ENCODE data around the gene ATP11A.

The ATP11A gene

GRCh38 chr13:112820318-112820717 is 130.5 kb downstream of the ATP11A start:
- Histone ChIP-seq H3K27ac (ENCODE audit: low read depth, low read length) (no peak overlapping the region), H3K4me1 (ENCODE audit: control insufficient read depth, insufficient read depth, low read length) (no peaks in the 10 kb centered on the region), H3K4me3 (ENCODE audit: low read depth, low read length) (no peak overlapping the region), H3K9ac (ENCODE audit: low read depth, low read length) (no peak overlapping the region), H3K27me3 (ENCODE audit: control insufficient read depth, insufficient read depth, low read length) (no peaks in the 10 kb centered on the region), H3K9me3 (ENCODE audit: control insufficient read depth, insufficient read depth, low read length) (peaks cover 11% of the 10 kb centered on the region), H3K36me3 (ENCODE audit: control insufficient read depth, insufficient read depth, low read length) (peaks cover 89% of the 10 kb centered on the region)

DNA sequence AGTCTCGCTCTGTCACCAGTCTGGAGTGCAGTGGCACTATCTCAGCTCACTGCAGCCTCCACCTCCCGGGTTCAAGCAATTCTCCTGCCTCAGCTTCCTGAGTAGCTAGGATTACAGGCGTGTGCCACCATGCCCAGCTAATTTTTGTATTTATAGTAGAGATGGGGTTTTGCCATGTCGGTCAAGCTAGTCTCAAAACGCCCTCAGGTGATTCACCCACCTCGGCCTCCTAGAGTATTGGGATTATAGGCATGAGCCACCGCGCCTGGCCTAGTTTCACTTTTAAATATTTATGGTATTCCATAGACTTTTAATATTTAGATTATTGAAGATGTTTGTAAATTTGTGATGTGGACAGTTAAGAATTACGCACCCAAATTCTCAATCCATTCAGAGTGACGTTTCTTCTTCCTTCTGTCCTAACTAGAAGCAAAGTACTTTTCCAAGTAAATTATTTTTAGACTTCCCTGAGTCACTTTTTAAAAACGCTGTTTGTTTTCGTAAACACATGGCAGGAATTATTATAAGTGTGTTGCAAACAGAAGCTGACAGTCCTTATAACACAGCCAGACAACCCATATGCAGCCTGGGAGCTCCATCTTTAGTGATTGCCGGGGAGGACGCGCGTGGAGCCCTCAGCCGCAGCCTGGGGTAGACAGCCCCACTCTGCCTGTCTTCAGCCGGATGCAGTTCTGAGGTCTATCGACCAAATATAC is 131.7 kb downstream of the ATP11A start:
- Histone ChIP-seq H3K27ac (ENCODE audit: low read depth, low read length) (no peak overlapping the region), H3K27me3 (ENCODE audit: control insufficient read depth, insufficient read depth, low read length) (no peaks in the 10 kb centered on the region), H3K36me3 (ENCODE audit: control insufficient read depth, insufficient read depth, low read length) (peaks cover 89% of the 10 kb centered on the region), H3K4me1 (ENCODE audit: control insufficient read depth, insufficient read depth, low read length) (no peaks in the 10 kb centered on the region), H3K9ac (ENCODE audit: low read depth, low read length) (no peak overlapping the region), H3K4me3 (ENCODE audit: low read depth, low read length) (no peak overlapping the region), H3K9me3 (ENCODE audit: control insufficient read depth, insufficient read depth, low read length) (peaks cover 11% of the 10 kb centered on the region)

- no peaks in the 10 kb centered on the region for H3K4me1 ChIP-seq (ENCODE audit: control insufficient read depth, insufficient read depth, low read length)
- no peak overlapping the region for H3K9ac ChIP-seq (ENCODE audit: low read depth, low read length)
- 0 out of 2 replicates have a peak, but pooled peaks cover 2% of the 10 kb centered on the region for H3K9me3 ChIP-seq (ENCODE audit: control insufficient read depth, insufficient read depth, low read length)
- peaks cover 89% of the 10 kb centered on the region for H3K36me3 ChIP-seq (ENCODE audit: control insufficient read depth, insufficient read depth, low read length)
- no peak overlapping the region for H3K27ac ChIP-seq (ENCODE audit: low read depth, low read length)
- H3K4me3 ChIP-seq (ENCODE audit: low read depth, low read length), result no peak overlapping the region
- no peaks in the 10 kb centered on the region for H3K27me3 ChIP-seq (ENCODE audit: control insufficient read depth, insufficient read depth, low read length)
Observed at GRCh38 chr13:112822851-112823250, 133.0 kb downstream of the ATP11A start.

DNA sequence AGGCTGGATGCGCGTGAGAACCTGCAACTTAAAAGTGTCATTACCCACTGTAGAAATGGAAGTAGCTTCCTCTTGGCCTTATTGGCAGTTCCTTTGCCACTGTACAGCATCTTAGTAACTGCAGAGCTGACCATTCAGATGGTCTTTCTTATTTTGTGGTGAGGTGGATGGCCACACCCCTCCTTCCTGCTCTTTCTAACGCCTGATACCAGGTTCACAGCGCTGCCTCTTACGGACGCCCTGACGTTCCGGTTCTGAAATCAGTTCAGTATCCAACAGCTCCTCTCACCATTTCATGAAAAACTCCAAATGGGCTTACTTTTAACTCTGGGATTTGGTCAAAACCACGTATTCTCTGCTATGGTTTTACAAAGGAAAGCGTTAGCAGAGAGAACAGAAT is 134.6 kb downstream of the ATP11A start:
- Histone ChIP-seq H3K36me3 (ENCODE audit: control insufficient read depth, insufficient read depth, low read length) (peaks cover 84% of the 10 kb centered on the region), H3K27ac (ENCODE audit: low read depth, low read length) (no peak overlapping the region), H3K4me3 (ENCODE audit: low read depth, low read length) (no peak overlapping the region), H3K9ac (ENCODE audit: low read depth, low read length) (no peak overlapping the region), H3K27me3 (ENCODE audit: control insufficient read depth, insufficient read depth, low read length) (no peaks in the 10 kb centered on the region), H3K9me3 (ENCODE audit: control insufficient read depth, insufficient read depth, low read length) (no peaks in the 10 kb centered on the region), H3K4me1 (ENCODE audit: control insufficient read depth, insufficient read depth, low read length) (no peaks in the 10 kb centered on the region)

DNA sequence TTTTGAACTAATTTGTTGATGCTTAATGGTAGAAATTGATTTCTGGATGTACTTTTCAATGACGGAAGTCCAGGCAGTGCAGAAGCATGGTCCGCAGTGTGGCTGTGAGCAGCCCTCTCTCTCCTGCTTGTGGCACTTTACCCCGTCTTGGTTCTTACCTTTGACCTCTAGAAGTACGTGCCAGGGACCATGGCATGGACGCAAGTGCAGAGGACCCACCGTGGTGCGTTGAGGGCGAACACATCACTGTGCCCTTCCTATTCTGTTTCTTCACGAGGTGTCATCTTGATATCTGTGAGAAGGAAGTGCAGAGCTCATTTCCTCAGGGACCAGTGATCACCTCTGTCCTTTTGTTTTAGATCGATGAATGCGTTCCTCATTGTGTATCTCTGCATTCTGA is 135.2 kb downstream of the ATP11A start:
- H3K36me3 ChIP-seq (ENCODE audit: control insufficient read depth, insufficient read depth, low read length), result peaks cover 81% of the 10 kb centered on the region
- no peak overlapping the region for H3K9ac ChIP-seq (ENCODE audit: low read depth, low read length)
- no peak overlapping the region for H3K27ac ChIP-seq (ENCODE audit: low read depth, low read length)
- H3K27me3 ChIP-seq (ENCODE audit: control insufficient read depth, insufficient read depth, low read length), result no peaks in the 10 kb centered on the region
- H3K9me3 ChIP-seq (ENCODE audit: control insufficient read depth, insufficient read depth, low read length), result no peaks in the 10 kb centered on the region
- no peak overlapping the region for H3K4me3 ChIP-seq (ENCODE audit: low read depth, low read length)
- no peaks in the 10 kb centered on the region for H3K4me1 ChIP-seq (ENCODE audit: control insufficient read depth, insufficient read depth, low read length)

GRCh38 chr13:112825875-112826274 is 136.0 kb downstream of the ATP11A start:
- Histone ChIP-seq H3K9me3 (ENCODE audit: control insufficient read depth, insufficient read depth, low read length) (no peaks in the 10 kb centered on the region), H3K27me3 (ENCODE audit: control insufficient read depth, insufficient read depth, low read length) (no peaks in the 10 kb centered on the region), H3K4me3 (ENCODE audit: low read depth, low read length) (no peak overlapping the region), H3K27ac (ENCODE audit: low read depth, low read length) (no peak overlapping the region), H3K36me3 (ENCODE audit: control insufficient read depth, insufficient read depth, low read length) (peaks cover 77% of the 10 kb centered on the region), H3K9ac (ENCODE audit: low read depth, low read length) (no peak overlapping the region), H3K4me1 (ENCODE audit: control insufficient read depth, insufficient read depth, low read length) (no peaks in the 10 kb centered on the region)

DNA sequence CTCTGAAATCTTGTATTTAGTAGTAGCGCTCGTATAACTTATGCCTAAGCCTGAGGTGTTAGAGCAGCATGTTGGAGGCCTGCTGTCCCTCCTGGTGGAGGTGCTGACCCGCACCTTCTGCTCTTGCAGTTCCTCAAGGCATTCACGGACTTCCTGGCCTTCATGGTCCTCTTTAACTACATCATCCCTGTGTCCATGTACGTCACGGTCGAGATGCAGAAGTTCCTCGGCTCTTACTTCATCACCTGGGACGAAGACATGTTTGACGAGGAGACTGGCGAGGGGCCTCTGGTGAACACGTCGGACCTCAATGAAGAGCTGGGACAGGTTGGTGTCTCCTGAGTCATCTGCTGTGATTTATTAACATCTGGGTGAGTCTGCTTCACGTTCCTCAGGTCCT is 136.7 kb downstream of the ATP11A start:
- Histone ChIP-seq H3K27ac (ENCODE audit: low read depth, low read length) (no peak overlapping the region), H3K4me3 (ENCODE audit: low read depth, low read length) (no peak overlapping the region), H3K36me3 (ENCODE audit: control insufficient read depth, insufficient read depth, low read length) (peaks cover 82% of the 10 kb centered on the region), H3K9me3 (ENCODE audit: control insufficient read depth, insufficient read depth, low read length) (no peaks in the 10 kb centered on the region), H3K27me3 (ENCODE audit: control insufficient read depth, insufficient read depth, low read length) (no peaks in the 10 kb centered on the region), H3K4me1 (ENCODE audit: control insufficient read depth, insufficient read depth, low read length) (no peaks in the 10 kb centered on the region), H3K9ac (ENCODE audit: low read depth, low read length) (no peak overlapping the region)

GRCh38 chr13:112828082-112828699 is 138.4 kb downstream of the ATP11A start:
- Histone ChIP-seq H3K27ac (ENCODE audit: low read depth, low read length) (no peak overlapping the region), H3K4me1 (ENCODE audit: control insufficient read depth, insufficient read depth, low read length) (no peaks in the 10 kb centered on the region), H3K27me3 (ENCODE audit: control insufficient read depth, insufficient read depth, low read length) (no peaks in the 10 kb centered on the region), H3K36me3 (ENCODE audit: control insufficient read depth, insufficient read depth, low read length) (peaks cover 88% of the 10 kb centered on the region), H3K9me3 (ENCODE audit: control insufficient read depth, insufficient read depth, low read length) (no peaks in the 10 kb centered on the region), H3K9ac (ENCODE audit: low read depth, low read length) (no peak overlapping the region), H3K4me3 (ENCODE audit: low read depth, low read length) (no peak overlapping the region)

DNA sequence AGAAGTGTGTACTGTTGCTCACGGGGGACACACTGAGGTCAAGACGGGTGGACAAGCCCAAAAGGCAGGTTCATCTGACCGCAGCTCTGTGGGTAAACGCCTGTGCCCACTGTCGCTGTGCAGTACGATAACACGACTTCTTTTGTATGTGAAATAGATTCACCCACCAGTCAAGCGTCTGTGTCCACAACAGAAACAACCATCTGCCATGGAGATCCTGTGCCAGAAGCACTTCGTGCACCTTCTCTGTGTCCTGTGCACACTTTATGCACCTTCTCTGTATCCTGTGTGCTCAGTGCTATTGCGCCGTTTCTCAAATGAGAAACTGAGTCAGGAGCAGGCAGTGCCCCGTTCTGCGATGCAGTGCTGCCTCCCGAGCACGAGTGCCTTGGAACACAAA is 138.9 kb downstream of the ATP11A start:
- Histone ChIP-seq H3K9me3 (ENCODE audit: control insufficient read depth, insufficient read depth, low read length) (no peaks in the 10 kb centered on the region), H3K27me3 (ENCODE audit: control insufficient read depth, insufficient read depth, low read length) (no peaks in the 10 kb centered on the region), H3K36me3 (ENCODE audit: control insufficient read depth, insufficient read depth, low read length) (peaks cover 88% of the 10 kb centered on the region), H3K9ac (ENCODE audit: low read depth, low read length) (no peak overlapping the region), H3K27ac (ENCODE audit: low read depth, low read length) (no peak overlapping the region), H3K4me1 (ENCODE audit: control insufficient read depth, insufficient read depth, low read length) (no peaks in the 10 kb centered on the region), H3K4me3 (ENCODE audit: low read depth, low read length) (no peak overlapping the region)

GRCh38 chr13:112831196-112831595 is 141.4 kb downstream of the ATP11A start:
- peaks cover 88% of the 10 kb centered on the region for H3K36me3 ChIP-seq (ENCODE audit: control insufficient read depth, insufficient read depth, low read length)
- no peaks in the 10 kb centered on the region for H3K9me3 ChIP-seq (ENCODE audit: control insufficient read depth, insufficient read depth, low read length)
- no peaks in the 10 kb centered on the region for H3K4me1 ChIP-seq (ENCODE audit: control insufficient read depth, insufficient read depth, low read length)
- H3K27me3 ChIP-seq (ENCODE audit: control insufficient read depth, insufficient read depth, low read length), result no peaks in the 10 kb centered on the region
- no peak overlapping the region for H3K4me3 ChIP-seq (ENCODE audit: low read depth, low read length)
- no peak overlapping the region for H3K27ac ChIP-seq (ENCODE audit: low read depth, low read length)
- no peak overlapping the region for H3K9ac ChIP-seq (ENCODE audit: low read depth, low read length)

- H3K4me1 ChIP-seq (ENCODE audit: control insufficient read depth, insufficient read depth, low read length), result no peaks in the 10 kb centered on the region
- no peak overlapping the region for H3K4me3 ChIP-seq (ENCODE audit: low read depth, low read length)
- no peak overlapping the region for H3K9ac ChIP-seq (ENCODE audit: low read depth, low read length)
- peaks cover 88% of the 10 kb centered on the region for H3K36me3 ChIP-seq (ENCODE audit: control insufficient read depth, insufficient read depth, low read length)
- H3K27me3 ChIP-seq (ENCODE audit: control insufficient read depth, insufficient read depth, low read length), result no peaks in the 10 kb centered on the region
- H3K27ac ChIP-seq (ENCODE audit: low read depth, low read length), result no peak overlapping the region
- H3K9me3 ChIP-seq (ENCODE audit: control insufficient read depth, insufficient read depth, low read length), result no peaks in the 10 kb centered on the region
Observed at GRCh38 chr13:112831801-112832200, 142.0 kb downstream of the ATP11A start.
